Endothelial cell (in vitro differentiated cells): ENCODE measurements around the gene DPM3. TPM values are rescaled to one million over a fixed set of nuclear protein-coding genes. Genes with fewer than 3 reads are reported as not detected.

Experiments used
- DNase-seq: peaks from one replicate; pipeline ENCODE4 v3.0.0; 2021; ENCODE audit warnings: low spot score
- H3K27ac Mint-ChIP-seq: one replicate; pipeline ENCODE4 v1.8.0; 2021; ENCODE audit warnings: mixed read lengths, inconsistent platforms; ENCODE audit not compliant: unreplicated experiment
- H3K27me3 Mint-ChIP-seq: one replicate; pipeline ENCODE4 v1.8.0; 2021; ENCODE audit warnings: mild to moderate bottlenecking, moderate library complexity, mixed read lengths, inconsistent platforms; ENCODE audit not compliant: unreplicated experiment
- H3K36me3 Mint-ChIP-seq: one replicate; pipeline ENCODE4 v1.8.0; 2021; ENCODE audit warnings: mild to moderate bottlenecking, low read depth, mixed read lengths, inconsistent platforms; ENCODE audit not compliant: unreplicated experiment
- H3K4me1 Mint-ChIP-seq: one replicate; pipeline ENCODE4 v1.8.0; 2021; ENCODE audit warnings: mild to moderate bottlenecking, mixed read lengths, inconsistent platforms; ENCODE audit not compliant: unreplicated experiment
- H3K4me3 Mint-ChIP-seq: one replicate; pipeline ENCODE4 v1.8.0; 2021; ENCODE audit warnings: mild to moderate bottlenecking, mixed read lengths, inconsistent platforms; ENCODE audit not compliant: unreplicated experiment
- H3K9me3 Mint-ChIP-seq: one replicate; pipeline ENCODE4 v1.8.0; 2021; ENCODE audit warnings: mixed read lengths, inconsistent platforms; ENCODE audit not compliant: unreplicated experiment
- total RNA-seq: library from RNA; stranded (reverse); fragmentation: NEBNext Ultra II Directional; extraction: Animal tissue kit (Norgen Biotek cat#: 25700); gene quantifications from one replicate; pipeline ENCODE4 v1.2.1, GENCODE V29; 2021; ENCODE audit not compliant: unreplicated experiment
- TF ChIP-seq, protein P1 (sequence below): fragments of 200-600 bp; sonication (generic); IDR thresholded peaks from one replicate; pipeline ENCODE4 v1.5.0; 2021; ENCODE audit warnings: antibody characterized with exemption; ENCODE audit not compliant: unreplicated experiment

DPM3 gene
- total RNA-seq, 1 donor from 2014 or later, result 39.2 TPM

DNA sequence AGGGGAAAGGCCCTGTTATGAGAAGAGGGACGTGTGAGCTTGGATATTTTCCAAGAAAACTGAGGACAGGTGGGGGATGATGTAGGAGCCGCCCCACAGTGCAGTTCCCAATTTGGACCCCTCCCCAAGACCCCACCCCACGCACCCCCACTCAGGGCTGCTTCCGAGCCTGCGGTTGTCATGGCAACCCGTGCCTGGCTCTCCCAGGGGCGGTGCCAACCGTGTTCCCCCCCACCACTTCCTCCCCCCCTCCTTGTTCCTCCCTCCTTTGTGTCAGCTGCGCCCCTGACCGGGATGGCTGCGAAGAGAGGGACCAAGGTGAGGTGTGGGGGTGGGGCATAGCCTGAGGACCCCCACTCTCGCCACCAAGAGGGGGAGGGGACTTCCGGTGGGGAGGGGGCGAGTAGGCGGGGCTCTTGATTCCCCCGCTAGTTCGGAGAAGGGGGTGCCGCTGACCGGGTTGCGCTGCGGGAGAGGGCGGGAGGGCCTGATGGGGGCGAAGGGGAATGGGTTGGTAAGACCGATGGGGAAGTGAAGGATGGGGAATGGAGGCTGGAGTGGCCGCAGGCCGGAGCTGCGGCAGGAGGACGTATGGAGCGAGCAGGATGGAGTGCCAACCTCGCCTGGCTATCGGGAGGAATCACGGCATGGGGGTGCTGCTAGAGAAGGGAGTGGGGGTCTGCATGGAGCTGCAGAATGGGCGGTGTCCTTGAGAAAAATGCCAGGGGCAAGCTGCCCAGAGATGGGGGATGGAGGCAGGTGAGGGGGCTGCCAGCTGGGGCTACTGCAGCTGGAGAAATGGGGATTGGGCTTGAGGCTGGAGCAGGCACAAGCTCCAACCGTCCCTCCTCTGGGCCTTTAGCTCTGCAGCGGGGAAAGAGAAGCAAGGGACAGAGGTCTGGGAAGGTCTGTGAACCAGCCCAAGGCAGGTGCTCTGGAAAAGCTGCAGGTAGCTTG is 34.3 kb upstream of the DPM3 start:
- Mint-ChIP-seq H3K4me3 (peak overlapping the region; percentile 97), H3K27ac (no peak overlapping the region), H3K9me3 (no peaks in the 10 kb centered on the region), H3K4me1 (peaks cover 30% of the 10 kb centered on the region), H3K27me3 (peaks cover 8% of the 10 kb centered on the region), H3K36me3 (peaks cover 34% of the 10 kb centered on the region)
- TF ChIP-seq, protein P1, sequence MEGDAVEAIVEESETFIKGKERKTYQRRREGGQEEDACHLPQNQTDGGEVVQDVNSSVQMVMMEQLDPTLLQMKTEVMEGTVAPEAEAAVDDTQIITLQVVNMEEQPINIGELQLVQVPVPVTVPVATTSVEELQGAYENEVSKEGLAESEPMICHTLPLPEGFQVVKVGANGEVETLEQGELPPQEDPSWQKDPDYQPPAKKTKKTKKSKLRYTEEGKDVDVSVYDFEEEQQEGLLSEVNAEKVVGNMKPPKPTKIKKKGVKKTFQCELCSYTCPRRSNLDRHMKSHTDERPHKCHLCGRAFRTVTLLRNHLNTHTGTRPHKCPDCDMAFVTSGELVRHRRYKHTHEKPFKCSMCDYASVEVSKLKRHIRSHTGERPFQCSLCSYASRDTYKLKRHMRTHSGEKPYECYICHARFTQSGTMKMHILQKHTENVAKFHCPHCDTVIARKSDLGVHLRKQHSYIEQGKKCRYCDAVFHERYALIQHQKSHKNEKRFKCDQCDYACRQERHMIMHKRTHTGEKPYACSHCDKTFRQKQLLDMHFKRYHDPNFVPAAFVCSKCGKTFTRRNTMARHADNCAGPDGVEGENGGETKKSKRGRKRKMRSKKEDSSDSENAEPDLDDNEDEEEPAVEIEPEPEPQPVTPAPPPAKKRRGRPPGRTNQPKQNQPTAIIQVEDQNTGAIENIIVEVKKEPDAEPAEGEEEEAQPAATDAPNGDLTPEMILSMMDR, result no peak
- peak; percentile 49 for DNase-seq

DNA sequence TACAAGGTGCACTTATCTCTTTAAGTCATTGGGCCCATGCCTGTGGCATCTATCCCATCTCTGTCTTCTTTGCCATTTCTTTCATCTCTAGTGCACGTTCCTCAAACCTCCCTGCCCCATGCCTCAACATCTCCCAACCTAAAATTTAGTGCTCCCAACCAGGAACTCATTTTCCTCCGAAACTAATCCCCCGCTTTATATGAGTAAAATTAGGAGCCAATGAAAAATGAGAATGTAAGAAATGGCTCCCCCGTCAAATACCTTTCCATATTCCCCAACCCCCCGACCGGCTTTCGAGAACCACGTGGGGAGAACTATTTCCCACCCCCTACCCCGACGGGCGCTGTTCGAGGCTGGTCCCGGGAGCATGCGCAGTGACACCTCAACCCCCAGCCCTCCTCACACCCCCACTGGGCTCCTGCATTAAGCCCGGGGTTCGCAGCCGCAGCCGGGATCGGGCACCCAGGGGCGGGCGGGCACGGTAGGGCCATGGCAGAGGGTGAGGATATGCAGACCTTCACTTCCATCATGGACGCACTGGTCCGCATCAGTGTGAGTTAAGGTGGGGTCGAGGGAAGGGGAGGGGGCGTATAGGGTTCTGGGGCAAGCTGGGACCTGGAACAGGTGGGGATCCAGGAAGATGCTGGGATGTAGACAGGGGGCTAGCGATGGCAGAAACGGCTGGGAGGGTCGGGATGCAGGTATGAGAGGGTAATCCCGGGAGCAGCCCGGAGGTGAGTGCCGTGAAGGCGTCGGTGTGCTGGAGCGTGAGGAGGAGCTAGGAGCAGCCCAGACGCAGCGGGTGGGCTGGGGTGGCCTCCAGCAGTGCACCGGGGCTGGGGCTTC is 33.4 kb upstream of the DPM3 start, which contains the start of gene TRIM46:
Gene TRIM46, plus strand, starts transcription at position 372 of the 846 bp plus-strand sequence. Its CDS starts 118 bp downstream, at position 490.
- Mint-ChIP-seq H3K27me3 (peaks cover 8% of the 10 kb centered on the region), H3K4me3 (peak within 1 kb of the TSS; percentile 97), H3K27ac (peak within 1 kb of the TSS; percentile 90), H3K9me3 (no peaks in the 10 kb centered on the region), H3K4me1 (peaks cover 30% of the 10 kb centered on the region), H3K36me3 (peaks cover 36% of the 10 kb centered on the region)
- TF ChIP-seq, protein P1, result peak; percentile 28
- DNase-seq, result no peak

DNA sequence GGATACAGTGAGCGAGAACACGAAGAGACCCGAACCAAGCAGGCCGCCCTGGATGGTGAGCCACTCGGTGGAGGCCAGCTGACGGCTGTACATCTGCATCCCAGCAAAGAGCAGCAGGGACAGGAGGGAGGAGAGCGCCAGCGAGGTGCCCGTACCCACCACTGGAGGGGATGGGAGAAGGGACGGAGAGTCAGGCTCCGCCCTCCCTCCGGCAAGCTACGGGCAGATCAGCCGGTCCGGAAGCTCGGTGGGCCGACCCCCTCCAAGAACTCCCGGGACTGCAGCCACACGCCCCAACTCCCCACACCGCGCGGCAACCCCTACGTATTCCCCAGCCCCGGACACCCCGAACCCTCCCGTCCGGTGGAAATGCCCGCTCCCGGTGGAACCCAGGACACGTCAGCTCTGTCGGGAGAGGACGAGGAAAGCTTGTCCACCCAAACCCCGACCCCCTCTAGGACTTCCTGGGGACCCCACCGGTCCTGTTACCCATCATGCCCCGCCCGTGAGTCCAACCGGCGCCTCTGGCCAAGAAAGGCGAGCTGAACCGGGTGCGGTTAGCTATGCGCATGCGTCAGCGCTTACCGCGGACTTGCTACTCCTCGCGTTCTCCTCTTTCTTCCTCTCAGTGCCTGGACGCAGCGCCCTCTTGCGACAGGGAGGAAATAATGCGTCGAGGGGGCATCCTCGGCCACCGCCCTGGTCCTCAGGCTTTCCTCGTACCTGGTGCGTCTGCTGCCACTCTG is 32.6 kb upstream of the DPM3 start, which contains the start of gene KRTCAP2:
Gene KRTCAP2, minus strand, starts transcription at position 573 of the 746 bp plus-strand sequence. Its CDS starts 80 bp downstream, at position 493.
- TF ChIP-seq, protein P1, result peak; percentile 96
- peak within 1 kb of the TSS; percentile 90 for H3K27ac Mint-ChIP-seq
- H3K9me3 Mint-ChIP-seq, result no peaks in the 10 kb centered on the region
- DNase-seq, result peak; percentile 92
- peaks cover 8% of the 10 kb centered on the region for H3K27me3 Mint-ChIP-seq
- H3K36me3 Mint-ChIP-seq, result peaks cover 36% of the 10 kb centered on the region
- peaks cover 30% of the 10 kb centered on the region for H3K4me1 Mint-ChIP-seq
- peak within 1 kb of the TSS; percentile 97 for H3K4me3 Mint-ChIP-seq

DNA sequence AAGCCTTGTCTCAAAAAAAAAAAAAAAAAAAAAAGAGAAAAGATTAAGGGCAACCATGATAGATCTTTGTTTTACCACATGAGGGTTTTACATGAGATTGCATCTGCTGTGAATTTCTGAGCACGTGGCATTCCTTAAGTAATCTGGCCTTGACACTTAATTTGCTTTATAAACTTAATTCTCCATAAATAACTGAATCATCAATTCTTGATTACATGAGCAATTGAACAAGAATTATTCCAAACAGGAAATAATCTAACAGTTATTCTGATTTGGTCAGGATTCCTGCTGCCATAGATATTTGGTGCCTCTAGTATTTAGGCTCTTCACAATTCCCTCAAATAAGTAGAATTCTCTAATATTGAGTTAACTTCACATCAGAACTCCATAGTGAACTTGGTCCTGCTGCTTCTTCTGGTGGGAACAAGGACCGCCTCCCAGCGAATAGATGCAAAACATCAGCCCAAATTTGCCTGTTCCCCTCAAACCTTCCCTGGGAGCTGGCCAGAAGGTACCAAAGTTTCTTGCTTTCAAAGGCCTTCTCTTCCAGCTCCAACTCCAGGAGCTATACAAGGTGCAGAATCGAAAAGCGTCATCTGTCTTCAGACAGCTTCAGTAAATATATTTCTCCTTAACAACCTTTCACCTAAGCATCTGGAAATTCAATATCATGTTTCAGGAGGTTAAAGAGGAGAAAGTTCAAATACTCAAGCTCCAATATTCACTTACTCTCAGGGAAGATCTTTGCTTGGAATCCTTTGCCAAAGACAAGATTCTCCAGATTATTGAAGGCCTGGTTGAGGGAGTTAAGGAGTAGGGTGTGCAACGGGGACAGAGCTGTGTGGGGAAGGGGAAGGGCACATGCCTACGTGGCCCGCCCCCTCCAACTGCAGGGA is 31.8 kb upstream of the DPM3 start:
- peaks cover 38% of the 10 kb centered on the region for H3K4me1 Mint-ChIP-seq
- H3K4me3 Mint-ChIP-seq, result peak overlapping the region; percentile 97
- TF ChIP-seq, protein P1, result no peak
- peaks cover 32% of the 10 kb centered on the region for H3K36me3 Mint-ChIP-seq
- peaks cover 12% of the 10 kb centered on the region for H3K27me3 Mint-ChIP-seq
- DNase-seq, result no peak
- peak overlapping the region; percentile 90 for H3K27ac Mint-ChIP-seq
- no peaks in the 10 kb centered on the region for H3K9me3 Mint-ChIP-seq
